K562 (cell line): ENCODE measurements around the gene NDUFC2. TPM values are rescaled to one million over a fixed set of nuclear protein-coding genes. Genes with fewer than 3 reads are reported as not detected.
"Not testable (repeated sequence)": the region's sequence is repeated elsewhere in the genome, so short reads cannot be mapped to it uniquely, and the experiment has no call there.

Experiments
- ATAC-seq: fragments of 200-7000 bp; cut with Tn5 transposase; 3 replicates; pipeline ENCODE4 v1.9.1; 2020; ENCODE audit warnings: moderate library complexity
- BruUV-seq: library from RNA; stranded (reverse); fragments of 400-500 nt; replicated peaks from 2 replicates; lab custom pipeline; 2021; lab: Mats Ljungman, UMichigan
- CTCF ChIA-PET: fragments of 300-600 bp; formaldehyde crosslinking; extraction: SDS; loops from one replicate; lab custom pipeline; 2021; ENCODE audit warnings: low intra/inter-chr PET ratio; lab: Yijun Ruan, JAX
- POLR2A ChIA-PET: fragments of 300-600, 350-650 bp; sonication (Branson Sonifier 250); formaldehyde crosslinking; extraction: SDS; loops from one replicate; lab custom pipeline; 2021; ENCODE audit warnings: antibody characterized with exemption, inconsistent platforms; lab: Yijun Ruan, JAX
- DNase-seq, 4 experiments: peaks; one replicate each; pipeline versions ENCODE4 v3.0.0 to v3.0.0-alpha.2; 2011 to 2018; ENCODE audit warnings: low spot score in 3 of 4, mixed read lengths in 3 of 4; ENCODE audit errors: extremely low read depth in 1 of 4
- FAIRE-seq: peaks from 2 replicates; lab custom pipeline; 2011; peaks lifted over from hg19 to GRCh38; lab: Jason Lieb, UNC
- H2AFZ ChIP-seq: 2 replicates; pipeline ENCODE4 v1.6.0; 2011; ENCODE audit warnings: low read depth, low read length, control low read depth, inconsistent platforms
- H3K27ac ChIP-seq: fragments of 200-600 bp; 3 replicates; pipeline ENCODE4 v1.8.0; 2011; ENCODE audit warnings: low read depth, mild to moderate bottlenecking, control low read depth, inconsistent platforms, low read length, moderate library complexity, mixed read lengths; ENCODE audit errors: extremely low read depth
- H3K27me3 ChIP-seq, 2 experiments: fragments of 300-600 bp in 1 of 2; 2 replicates in 1 of 2; 3 replicates in 1 of 2; pipeline versions ENCODE4 v1.6.0 to v1.8.0; 2011; ENCODE audit warnings: inconsistent platforms in 2 of 2, low read length in 2 of 2, mild to moderate bottlenecking in 1 of 2, mixed read lengths in 1 of 2, moderate library complexity in 1 of 2; ENCODE audit not compliant: control insufficient read depth in 2 of 2, insufficient read depth in 2 of 2
- H3K36me3 ChIP-seq: fragments of 300-600 bp; 3 replicates; pipeline ENCODE4 v1.8.0; 2011; ENCODE audit warnings: mild to moderate bottlenecking, low read length, inconsistent platforms; ENCODE audit not compliant: control insufficient read depth, insufficient read depth
- H3K4me1 ChIP-seq, 2 experiments: fragments of 200-600 bp in 1 of 2; replicated peaks in 1 of 2; 2 replicates in 1 of 2; 3 replicates in 1 of 2; pipeline versions ENCODE4 v1.5.1 to v1.8.0; 2011; ENCODE audit warnings: inconsistent platforms in 2 of 2, low read length in 2 of 2, mild to moderate bottlenecking in 1 of 2, mixed read lengths in 1 of 2, moderate library complexity in 1 of 2; ENCODE audit not compliant: control insufficient read depth in 2 of 2, insufficient read depth in 2 of 2
- H3K4me2 ChIP-seq: 2 replicates; pipeline ENCODE4 v1.6.1; 2011; ENCODE audit warnings: low read length, control low read depth, inconsistent platforms, mixed read lengths; ENCODE audit not compliant: insufficient read depth
- H3K4me3 ChIP-seq: fragments of 200-600 bp; sonication (generic), shearing (Covaris generic); 2 replicates; pipeline ENCODE4 v1.5.1; 2016; ENCODE audit warnings: control low read depth, inconsistent platforms
- H3K79me2 ChIP-seq: fragments of 200-600 bp; 3 replicates; pipeline ENCODE4 v1.8.0; 2011; ENCODE audit warnings: low read length, inconsistent platforms; ENCODE audit not compliant: control insufficient read depth, insufficient read depth
- H3K9ac ChIP-seq, 2 experiments: 2 replicates each; pipeline versions ENCODE4 v1.6.0 to v1.6.1; 2011; ENCODE audit warnings: low read depth in 2 of 2, low read length in 2 of 2, control low read depth in 1 of 2, inconsistent platforms in 1 of 2, mild to moderate bottlenecking in 1 of 2, mixed read lengths in 1 of 2; ENCODE audit not compliant: insufficient read depth in 1 of 2
- H3K9me1 ChIP-seq: one replicate; pipeline ENCODE4 v1.6.0; 2011; ENCODE audit warnings: inconsistent platforms, mild to moderate bottlenecking, low read length, moderate library complexity; ENCODE audit not compliant: control insufficient read depth, insufficient read depth
- H3K9me3 ChIP-seq: replicated peaks from 2 replicates; pipeline ENCODE4 v1.5.1; 2011; ENCODE audit warnings: low read depth, low read length, inconsistent platforms; ENCODE audit not compliant: control insufficient read depth, insufficient read depth
- H4K20me1 ChIP-seq: replicated peaks from 2 replicates; pipeline ENCODE4 v1.6.1; 2011; ENCODE audit warnings: low read length, inconsistent platforms, mixed read lengths; ENCODE audit not compliant: control insufficient read depth, insufficient read depth
- ATF1 ChIP-seq, 2 experiments: fragments of 450-650 bp in 1 of 2; IDR thresholded peaks; 2 replicates each; pipeline ENCODE4 v1.6.1; 2016; ENCODE audit warnings: missing compliant biosample characterization in 1 of 2, missing genetic modification characterization in 1 of 2
- CREM ChIP-seq: IDR thresholded peaks from 2 replicates; pipeline ENCODE4 v1.6.1; 2014; ENCODE audit warnings: antibody characterized with exemption, low read depth
- CTBP1 ChIP-seq: fragments of 450-650 bp; IDR thresholded peaks from 2 replicates; pipeline ENCODE4 v1.6.1; 2016; ENCODE audit warnings: borderline replicate concordance
- SP2 ChIP-seq: IDR thresholded peaks from 2 replicates; pipeline ENCODE4 v1.6.1; 2011; ENCODE audit warnings: mild to moderate bottlenecking, low read depth, low read length, moderate library complexity; ENCODE audit not compliant: poor library complexity, severe bottlenecking; ENCODE audit errors: extremely low read depth
- ZNF121 ChIP-seq: sonication (generic); formaldehyde crosslinking; conservative IDR thresholded peaks from 2 replicates; pipeline ENCODE4 v1.8.0; 2022; ENCODE audit warnings: missing genetic modification reagents
- ZNF324 ChIP-seq: fragments of 250-450 bp; sonication (Bioruptor Pico); IDR thresholded peaks from 2 replicates; pipeline ENCODE4 v1.4.0; 2020; ENCODE audit warnings: mild to moderate bottlenecking
- ZNF431 ChIP-seq: sonication (generic); formaldehyde crosslinking; IDR thresholded peaks from 2 replicates; pipeline ENCODE4 v1.8.0; 2022; ENCODE audit warnings: mild to moderate bottlenecking, missing genetic modification reagents
- WGBS: fragments of 100-300 bp; shearing (Covaris generic); methylation state at CpG from one replicate; pipeline ENCODE4 v1.1.6; 2016; ENCODE audit warnings: low coverage, mixed read lengths; ENCODE audit not compliant: insufficient coverage; ENCODE audit errors: missing lambda C conversion rate; 5-methylcytosine and 5-hydroxymethylcytosine counted together
- in situ Hi-C: fragments of 300-500 bp; cut with MboI; formaldehyde crosslinking; loops from 4 replicates; pipeline ENCODE4 v1.15.0; 2018; ENCODE audit warnings: inconsistent platforms, mixed read lengths
- intact Hi-C: fragments of 100-400 bp; cut with micrococcal nuclease; formaldehyde crosslinking; loops from 2 replicates; pipeline ENCODE4 v1.14.2; 2022
- polyA plus RNA-seq, 8 experiments: library from polyadenylated mRNA; depleted of rRNA in 4 of 8; stranded (reverse) in 5 of 8; unstranded in 3 of 8; fragments of >200 nt; fragmentation: Nextera tagmentation in 2 of 8; fragmentation: Illumina TruSeq in 1 of 8; extraction: Ambion mirVana in 2 of 8; extraction: Trizol in 1 of 8; gene quantifications; 2 replicates each; pipeline versions ENCODE4 v1.2.1 to v1.2.3, GENCODE V29; 2011 to 2014; ENCODE audit warnings: inconsistent platforms in 1 of 8, missing spikeins in 1 of 8
- total RNA-seq, 7 experiments: library from RNA; depleted of rRNA in 6 of 7; stranded (reverse); fragments of >200 nt in 6 of 7; fragmentation: Illumina TruSeq in 2 of 7; extraction: Trizol in 2 of 7; gene quantifications; 2 replicates each; pipeline versions ENCODE4 v1.2.1 to v1.2.3, GENCODE V29; 2011 to 2021; ENCODE audit warnings: low replicate concordance in 1 of 7

NDUFC2 gene
- total and polyA plus RNA-seq, 9 of the 15 experiments (the other 6 are each of a cell fraction or from before 2014, with no cell fraction given): 168 to 1,119 (median 442) TPM

GRCh38 chr11:78077592-78077991 lies 2.1 kb downstream of the NDUFC2 start:
- H3K9ac ChIP-seq: peak overlapping the region in 1 of 2 experiments; percentile 91; a peak in 2 of 4 replicates

GRCh38 chr11:78076733-78077403 lies 2.8 kb downstream of the NDUFC2 start:
- DNase-seq: no peak
- peak; percentile 68 for TF ChIP-seq CREM
- TF ChIP-seq CTBP1: peak; percentile 26; the same call in 1 of the 2 replicates
- TF ChIP-seq ZNF324 (CRISPR knock-in tag): 0 out of 2 replicates have a peak, but pooled peaks have one; percentile 29
- no peak for TF ChIP-seq ATF1 (CRISPR knock-in tag; IDR thresholded peaks at IDR 0.05)
- TF ChIP-seq ATF1 (tag; IDR thresholded peaks at IDR 0.05): peak; percentile 37; the same call in 1 of the 2 replicates
- no peak for TF ChIP-seq SP2
- TF ChIP-seq ZNF121 (CRISPR knock-in tag): peak; percentile 68
- TF ChIP-seq ZNF431: no peak
- Histone ChIP-seq H4K20me1 (peaks cover 9% of the 10 kb centered on the region; the same call in 1 of the 2 replicates), H3K9me1 (no peaks in the 10 kb centered on the region), H3K27me3 (no peaks in the 10 kb centered on the region), H3K9me3 (no peaks in the 10 kb centered on the region), H3K79me2 (peaks cover 82% of the 10 kb centered on the region), H3K27ac (peak overlapping the region; percentile 67), H3K4me1 (peaks cover 23 to 35% of the 10 kb centered on the region in 2 experiments), H2AFZ (no peak overlapping the region), H3K4me3 (peak overlapping the region; percentile 19), H3K4me2 (peak overlapping the region; percentile 99), H3K36me3 (peaks cover 41% of the 10 kb centered on the region), H3K9ac (peak overlapping the region; percentile 43 to 65; a peak in 2 of 4 replicates)
- 29% methylated on average over 6 of the region's 6 CpGs for WGBS
- FAIRE-seq: no peak
- ATAC-seq: no peak
- BruUV-seq: no TSS peak
- POLR2A ChIA-PET: interaction anchor here (0.6 to 2.9 kb wide), 11 partner anchors 9 to 302 kb away, joined by 3 to 18 read pairs (median 4); partner anchors contain the start of gene INTS4
- intact Hi-C loops (no loop called here), in situ Hi-C loops (no loop called here)
- CTCF ChIA-PET: no interaction called here

More at GRCh38 chr11:78077592-78077991, 2.1 kb downstream of the NDUFC2 start:
- intact Hi-C loops, BruUV-seq, H3K9me3 ChIP-seq, H3K9me1 ChIP-seq, in situ Hi-C loops, H2AFZ ChIP-seq, H3K27ac ChIP-seq, CTCF ChIA-PET, H4K20me1 ChIP-seq, H3K27me3 ChIP-seq, ATAC-seq, FAIRE-seq, DNase-seq: not testable (repeated sequence)
- Histone ChIP-seq H3K4me3 (peak overlapping the region; percentile 92), H3K4me1 (peaks cover 23 to 35% of the 10 kb centered on the region in 2 experiments), H3K36me3 (peaks cover 35% of the 10 kb centered on the region), H3K79me2 (peaks cover 81% of the 10 kb centered on the region), H3K4me2 (peak overlapping the region; percentile 99)
- POLR2A ChIA-PET: interaction anchor here (0.6 to 2.9 kb wide), 18 partner anchors 9 to 308 kb away, joined by 3 to 18 read pairs (median 3); partner anchors contain the start of genes INTS4 and THRSP
- WGBS: 45% methylated on average over 4 of the region's 4 CpGs
- peak; percentile 73 for TF ChIP-seq ZNF121 (CRISPR knock-in tag)
- TF ChIP-seq, all 486 proteins: peak for 1; not testable (repeated sequence) for 485
